NCI-H345 treated with DMSO at 0.1 percent for 48 hours (cell line): ENCODE data around the gene TNKS2.
A peak's percentile ranks its signal among the peaks of the same experiment; 100 is the strongest.

Source experiments
- DNase-seq: peaks from one replicate; lab custom pipeline; 2025; ENCODE audit not compliant: unreplicated experiment; lab: John Stamatoyannopoulos, UW

TNKS2 gene

GRCh38 chr10:91907914-91908336 lies 109.7 kb downstream of the TNKS2 start:
- DNase-seq = no peak

GRCh38 chr10:91908337-91909116 lies 110.3 kb downstream of the TNKS2 start:
- DNase-seq = peak; percentile 44

GRCh38 chr10:91909117-91909677 lies 111.0 kb downstream of the TNKS2 start, which contains the start of gene FGFBP3:
TSS of gene FGFBP3 (minus strand) at chr10:91909486. CDS start at chr10:91908969, 517 bp downstream.
- DNase-seq = peak; percentile 41

GRCh38 chr10:91910467-91910866 lies 112.2 kb downstream of the TNKS2 start:
- DNase-seq = no peak
